ENCODE data around the gene SDR42E1. TPM values are rescaled to one million over a fixed set of nuclear protein-coding genes. Genes with fewer than 3 reads are reported as not detected.
"Not testable (repeated sequence)": the region's sequence is repeated elsewhere in the genome, so short reads cannot be mapped to it uniquely, and the experiment has no call there.

SDR42E1 gene
- total and polyA plus RNA-seq, 2 donors (not counting 3 experiments of a cell fraction or from before 2014, with no cell fraction given) = 0.08 TPM; not detected in 1

DNA sequence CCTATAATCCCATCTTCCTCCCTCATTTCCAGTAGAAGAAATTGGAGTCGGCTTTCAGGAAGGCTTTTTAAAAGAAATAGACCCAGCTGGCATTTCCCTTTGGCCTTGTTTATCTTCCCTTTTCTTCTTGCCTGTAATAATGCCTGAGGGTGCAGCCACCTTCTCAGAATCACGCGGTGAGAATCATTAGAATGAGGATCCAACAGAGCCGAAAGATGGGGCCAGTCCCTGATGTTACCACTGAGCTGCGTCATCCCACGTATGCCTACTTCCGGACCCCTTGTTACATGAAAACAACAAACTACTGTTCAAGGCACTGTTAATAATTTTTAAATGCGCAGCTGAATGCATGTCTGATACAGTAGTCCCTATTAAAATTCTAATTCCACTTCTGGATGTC, 24.1 kb downstream of the SDR42E1 start:
- no peak for FAIRE-seq

DNA sequence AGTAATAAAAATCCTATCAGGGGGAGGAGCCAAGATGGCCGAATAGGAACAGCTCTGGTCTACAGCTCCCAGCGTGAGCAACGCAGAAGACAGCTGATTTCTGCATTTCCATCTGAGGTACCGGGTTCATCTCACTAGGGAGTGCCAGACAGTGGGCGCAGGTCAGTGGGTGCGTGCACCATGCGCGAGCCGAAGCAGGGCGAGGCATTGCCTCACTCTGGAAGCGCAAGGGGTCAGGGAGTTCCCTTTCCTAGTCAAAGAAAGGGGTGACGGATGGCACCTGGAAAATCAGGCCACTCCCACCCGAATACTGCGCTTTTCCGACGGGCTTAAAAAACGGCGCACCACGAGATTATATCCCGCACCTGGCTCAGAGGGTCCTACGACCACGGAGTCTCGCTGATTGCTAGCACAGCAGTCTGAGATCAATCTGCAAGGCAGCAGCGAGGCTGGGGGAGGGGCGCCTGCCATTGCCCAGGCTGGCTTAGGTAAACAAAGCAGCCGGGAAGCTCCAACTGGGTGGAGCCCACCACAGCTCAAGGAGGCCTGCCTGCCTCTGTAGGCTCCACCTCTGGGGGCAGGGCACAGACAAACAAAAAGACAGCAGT, 33.8 kb downstream of the SDR42E1 start:
- H3K9me3 ChIP-seq (replicated peaks; ENCODE audit: control insufficient read depth, insufficient read depth, low read length); POLR2A ChIA-PET; intact Hi-C loops (cut with micrococcal nuclease); BruUV-seq (replicated peaks); H3K36me3 ChIP-seq (ENCODE audit: control insufficient read depth in 2 of 2, extremely low read depth in 1 of 2, insufficient read depth in 2 of 2, low read length in 2 of 2); H3K79me2 ChIP-seq (ENCODE audit: control insufficient read depth, insufficient read depth, low read length); H3K4me1 ChIP-seq (ENCODE audit: control insufficient read depth, extremely low read depth, insufficient read depth, low read length); H3K9ac ChIP-seq (replicated peaks; ENCODE audit: extremely low read depth, insufficient read depth, low read length); FAIRE-seq; H3K4me3 ChIP-seq (replicated peaks in 1 of 3; ENCODE audit: insufficient read depth in 1 of 3, low read depth in 1 of 3, low read length in 3 of 3); H4K20me1 ChIP-seq (replicated peaks; ENCODE audit: control insufficient read depth, extremely low read depth, insufficient read depth, low read length); H3K9me1 ChIP-seq (replicated peaks; ENCODE audit: control insufficient read depth, extremely low read depth, insufficient read depth, low read length); DNase-seq (ENCODE audit: low read depth, low spot score); H3K27ac ChIP-seq (ENCODE audit: insufficient read depth, low read depth, low read length); dilution Hi-C loops (cut with MboI; ENCODE audit: extremely low pct_ligation_motif_present, low sequenced_read_pairs); H3K27me3 ChIP-seq (ENCODE audit: control insufficient read depth in 2 of 2, insufficient read depth in 2 of 2, low read length in 2 of 2); H3K4me2 ChIP-seq (ENCODE audit: insufficient read depth, low read length); CTCF ChIA-PET; H2AFZ ChIP-seq (ENCODE audit: low read depth, low read length): not testable (repeated sequence)

More for the DNA sequence above, 24.1 kb downstream of the SDR42E1 start:
- H3K9me3 ChIP-seq (replicated peaks; ENCODE audit: control insufficient read depth, insufficient read depth, low read length) = no peaks in the 10 kb centered on the region
- H3K36me3 ChIP-seq (ENCODE audit: control insufficient read depth in 2 of 2, extremely low read depth in 1 of 2, insufficient read depth in 2 of 2, low read length in 2 of 2) = no peaks in the 10 kb centered on the region
- H3K9ac ChIP-seq (replicated peaks; ENCODE audit: extremely low read depth, insufficient read depth, low read length) = no peak overlapping the region
- H3K4me3 ChIP-seq (replicated peaks in 1 of 3; ENCODE audit: insufficient read depth in 1 of 3, low read depth in 1 of 3, low read length in 3 of 3) = no peak overlapping the region
- H3K4me2 ChIP-seq (ENCODE audit: insufficient read depth, low read length) = no peak overlapping the region
- ChIA-PET CTCF (interaction anchor here (1.9 kb wide), 1 partner anchor 10 kb away, joined by 10 read pairs; no protein-coding TSS in a partner anchor), POLR2A (no interaction called here)
- H3K27me3 ChIP-seq (ENCODE audit: control insufficient read depth in 2 of 2, insufficient read depth in 2 of 2, low read length in 2 of 2) = peaks cover 5 to 15% of the 10 kb centered on the region in 2 experiments
- H3K9me1 ChIP-seq (replicated peaks; ENCODE audit: control insufficient read depth, extremely low read depth, insufficient read depth, low read length) = no peaks in the 10 kb centered on the region
- no peak for TF ChIP-seq FOS (IDR thresholded peaks at IDR 0.05; ENCODE audit: borderline replicate concordance, insufficient read depth, low read length)
- no peak for TF ChIP-seq JUN (IDR thresholded peaks at IDR 0.05; ENCODE audit: borderline replicate concordance, insufficient read depth, insufficient read length, low read depth)
- no peak for TF ChIP-seq POLR2AphosphoS5 (IDR thresholded peaks at IDR 0.05; ENCODE audit: insufficient read depth, low read depth, low read length)
- no peak for TF ChIP-seq EZH2 (IDR thresholded peaks at IDR 0.05; ENCODE audit: borderline replicate concordance, low read depth, low read length, severe bottlenecking)
- TF ChIP-seq, protein P1, sequence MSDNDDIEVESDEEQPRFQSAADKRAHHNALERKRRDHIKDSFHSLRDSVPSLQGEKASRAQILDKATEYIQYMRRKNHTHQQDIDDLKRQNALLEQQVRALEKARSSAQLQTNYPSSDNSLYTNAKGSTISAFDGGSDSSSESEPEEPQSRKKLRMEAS (IDR thresholded peaks at IDR 0.05; ENCODE audit: insufficient read depth, insufficient read length) = no peak
- no peak for TF ChIP-seq MYC (IDR thresholded peaks at IDR 0.05; ENCODE audit: low read depth, low read length)
- TF ChIP-seq, protein P2, sequence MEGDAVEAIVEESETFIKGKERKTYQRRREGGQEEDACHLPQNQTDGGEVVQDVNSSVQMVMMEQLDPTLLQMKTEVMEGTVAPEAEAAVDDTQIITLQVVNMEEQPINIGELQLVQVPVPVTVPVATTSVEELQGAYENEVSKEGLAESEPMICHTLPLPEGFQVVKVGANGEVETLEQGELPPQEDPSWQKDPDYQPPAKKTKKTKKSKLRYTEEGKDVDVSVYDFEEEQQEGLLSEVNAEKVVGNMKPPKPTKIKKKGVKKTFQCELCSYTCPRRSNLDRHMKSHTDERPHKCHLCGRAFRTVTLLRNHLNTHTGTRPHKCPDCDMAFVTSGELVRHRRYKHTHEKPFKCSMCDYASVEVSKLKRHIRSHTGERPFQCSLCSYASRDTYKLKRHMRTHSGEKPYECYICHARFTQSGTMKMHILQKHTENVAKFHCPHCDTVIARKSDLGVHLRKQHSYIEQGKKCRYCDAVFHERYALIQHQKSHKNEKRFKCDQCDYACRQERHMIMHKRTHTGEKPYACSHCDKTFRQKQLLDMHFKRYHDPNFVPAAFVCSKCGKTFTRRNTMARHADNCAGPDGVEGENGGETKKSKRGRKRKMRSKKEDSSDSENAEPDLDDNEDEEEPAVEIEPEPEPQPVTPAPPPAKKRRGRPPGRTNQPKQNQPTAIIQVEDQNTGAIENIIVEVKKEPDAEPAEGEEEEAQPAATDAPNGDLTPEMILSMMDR (IDR thresholded peaks at IDR 0.05; ENCODE audit: extremely low read depth in 1 of 2, insufficient read depth in 1 of 2, low read depth in 1 of 2, low read length in 2 of 2) = no peak
- TF ChIP-seq GATA2 (IDR thresholded peaks at IDR 0.05; ENCODE audit: insufficient read depth, insufficient read length, low read depth, low read length) = no peak
- no peak for TF ChIP-seq POLR2A (IDR thresholded peaks at IDR 0.05; ENCODE audit: low read depth, low read length)
- H3K27ac ChIP-seq (ENCODE audit: insufficient read depth, low read depth, low read length) = no peak overlapping the region
- no peaks in the 10 kb centered on the region for H3K79me2 ChIP-seq (ENCODE audit: control insufficient read depth, insufficient read depth, low read length)
- no peaks in the 10 kb centered on the region for H3K4me1 ChIP-seq (ENCODE audit: control insufficient read depth, extremely low read depth, insufficient read depth, low read length)
- H2AFZ ChIP-seq (ENCODE audit: low read depth, low read length) = no peak overlapping the region
- dilution Hi-C loops (cut with MboI; ENCODE audit: extremely low pct_ligation_motif_present, low sequenced_read_pairs) (no loop called here), intact Hi-C loops (cut with micrococcal nuclease) (no loop called here)
- DNase-seq (ENCODE audit: low read depth, low spot score) = no peak
- BruUV-seq (replicated peaks) = no TSS peak
- H4K20me1 ChIP-seq (replicated peaks; ENCODE audit: control insufficient read depth, extremely low read depth, insufficient read depth, low read length) = no peaks in the 10 kb centered on the region
